ENCODE measurements around the gene WNT11. TPM values are rescaled to one million over a fixed set of nuclear protein-coding genes. Genes with fewer than 3 reads are reported as not detected.

Gene WNT11
- total RNA-seq, 2 donors from 2014 or later: 0.53 to 0.62 TPM

DNA sequence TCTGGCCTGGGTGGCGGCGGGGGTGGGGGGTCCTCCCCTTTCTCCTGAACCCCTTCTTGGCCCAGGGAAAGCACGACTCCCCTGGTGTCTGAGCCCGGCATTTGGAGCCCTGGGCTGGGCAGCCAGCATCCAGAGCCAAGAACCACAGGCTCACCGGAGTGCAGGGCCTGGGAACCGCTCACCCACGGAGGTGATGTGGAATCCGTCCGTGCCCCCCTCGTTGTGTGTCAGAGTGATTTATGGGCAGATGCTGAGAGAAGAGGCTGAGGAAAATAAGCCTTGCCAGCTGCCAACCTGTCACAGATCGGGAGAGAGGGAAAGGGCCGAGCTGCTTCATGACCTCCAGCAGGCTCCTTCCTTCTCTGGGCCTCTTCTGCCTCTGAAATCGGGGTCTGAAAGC, 33.7 kb downstream of the WNT11 start:
- Histone ChIP-seq H3K36me3 (ENCODE audit: control insufficient read depth, insufficient read depth, low read length) (no peaks in the 10 kb centered on the region), H3K27me3 (ENCODE audit: control insufficient read depth, insufficient read depth, low read length, poor library complexity, severe bottlenecking) (no peaks in the 10 kb centered on the region), H3K9me3 (ENCODE audit: control insufficient read depth, low read length) (no peaks in the 10 kb centered on the region), H3K9ac (ENCODE audit: extremely low read depth, low read length, poor library complexity, severe bottlenecking) (no peak overlapping the region), H3K4me3 (ENCODE audit: low read length) (no peak overlapping the region), H3K27ac (ENCODE audit: low read depth, low read length) (peak overlapping the region; percentile 57), H3K4me1 (ENCODE audit: control insufficient read depth, insufficient read depth, low read length) (no peaks in the 10 kb centered on the region)
- H3K27ac Mint-ChIP-seq: no peak overlapping the region
- H3K4me3 Mint-ChIP-seq: no peak overlapping the region
- H3K9me3 Mint-ChIP-seq: no peaks in the 10 kb centered on the region
- peaks cover 8% of the 10 kb centered on the region for H3K4me1 Mint-ChIP-seq
- TF ChIP-seq, protein P1, sequence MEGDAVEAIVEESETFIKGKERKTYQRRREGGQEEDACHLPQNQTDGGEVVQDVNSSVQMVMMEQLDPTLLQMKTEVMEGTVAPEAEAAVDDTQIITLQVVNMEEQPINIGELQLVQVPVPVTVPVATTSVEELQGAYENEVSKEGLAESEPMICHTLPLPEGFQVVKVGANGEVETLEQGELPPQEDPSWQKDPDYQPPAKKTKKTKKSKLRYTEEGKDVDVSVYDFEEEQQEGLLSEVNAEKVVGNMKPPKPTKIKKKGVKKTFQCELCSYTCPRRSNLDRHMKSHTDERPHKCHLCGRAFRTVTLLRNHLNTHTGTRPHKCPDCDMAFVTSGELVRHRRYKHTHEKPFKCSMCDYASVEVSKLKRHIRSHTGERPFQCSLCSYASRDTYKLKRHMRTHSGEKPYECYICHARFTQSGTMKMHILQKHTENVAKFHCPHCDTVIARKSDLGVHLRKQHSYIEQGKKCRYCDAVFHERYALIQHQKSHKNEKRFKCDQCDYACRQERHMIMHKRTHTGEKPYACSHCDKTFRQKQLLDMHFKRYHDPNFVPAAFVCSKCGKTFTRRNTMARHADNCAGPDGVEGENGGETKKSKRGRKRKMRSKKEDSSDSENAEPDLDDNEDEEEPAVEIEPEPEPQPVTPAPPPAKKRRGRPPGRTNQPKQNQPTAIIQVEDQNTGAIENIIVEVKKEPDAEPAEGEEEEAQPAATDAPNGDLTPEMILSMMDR (conservative IDR thresholded peaks at IDR 0.05): no peak
- DNase-seq: no peak
- no peaks in the 10 kb centered on the region for H3K36me3 Mint-ChIP-seq (ENCODE audit: low read depth)
- WGBS, 2 experiments (ENCODE audit: insufficient coverage in 1 of 2, insufficient read length in 1 of 2): 86% methylated on average over 10 to 13 of the region's 13 CpGs
- H3K27me3 Mint-ChIP-seq (ENCODE audit: insufficient read depth): peaks cover 5% of the 10 kb centered on the region

DNA sequence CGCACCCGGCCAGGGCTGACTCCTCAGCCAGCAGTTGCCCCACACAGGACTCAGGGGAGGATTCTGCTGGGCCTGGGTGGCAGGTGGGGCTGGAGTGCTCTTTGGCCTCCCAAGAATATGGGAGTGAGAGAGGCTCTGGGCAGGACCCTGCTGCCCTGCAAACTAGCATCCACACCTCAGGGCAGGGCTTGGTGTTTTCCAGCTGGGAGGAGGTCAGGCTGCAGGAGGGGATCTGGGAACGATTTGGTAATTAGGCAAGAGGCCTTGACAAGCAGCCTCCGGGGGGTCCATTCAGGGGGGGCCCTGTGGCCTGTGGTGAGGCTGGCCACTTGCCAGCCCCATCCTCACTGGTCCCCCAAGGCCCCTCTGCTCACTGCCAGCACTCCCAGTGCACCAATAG, 35.8 kb downstream of the WNT11 start:
- H3K4me1 Mint-ChIP-seq: no peaks in the 10 kb centered on the region
- DNase-seq: no peak
- H3K27ac ChIP-seq (ENCODE audit: low read depth, low read length): no peak overlapping the region
- H3K36me3 Mint-ChIP-seq (ENCODE audit: low read depth): no peaks in the 10 kb centered on the region
- no peak overlapping the region for H3K9ac ChIP-seq (ENCODE audit: extremely low read depth, low read length, poor library complexity, severe bottlenecking)
- H3K9me3 Mint-ChIP-seq: no peaks in the 10 kb centered on the region
- TF ChIP-seq, protein P1 (conservative IDR thresholded peaks at IDR 0.05): no peak
- 60 to 85% methylated on average over 1 to 4 of the region's 4 CpGs for WGBS, 2 experiments (ENCODE audit: insufficient coverage in 1 of 2, insufficient read length in 1 of 2)
- H3K27ac Mint-ChIP-seq: no peak overlapping the region
- peaks cover 17% of the 10 kb centered on the region for H3K27me3 Mint-ChIP-seq (ENCODE audit: insufficient read depth)
- H3K4me3 ChIP-seq (ENCODE audit: low read length): no peak overlapping the region
- H3K36me3 ChIP-seq (ENCODE audit: control insufficient read depth, insufficient read depth, low read length): no peaks in the 10 kb centered on the region
- no peak overlapping the region for H3K4me3 Mint-ChIP-seq
- no peaks in the 10 kb centered on the region for H3K27me3 ChIP-seq (ENCODE audit: control insufficient read depth, insufficient read depth, low read length, poor library complexity, severe bottlenecking)
- no peaks in the 10 kb centered on the region for H3K9me3 ChIP-seq (ENCODE audit: control insufficient read depth, low read length)
- H3K4me1 ChIP-seq (ENCODE audit: control insufficient read depth, insufficient read depth, low read length): no peaks in the 10 kb centered on the region

DNA sequence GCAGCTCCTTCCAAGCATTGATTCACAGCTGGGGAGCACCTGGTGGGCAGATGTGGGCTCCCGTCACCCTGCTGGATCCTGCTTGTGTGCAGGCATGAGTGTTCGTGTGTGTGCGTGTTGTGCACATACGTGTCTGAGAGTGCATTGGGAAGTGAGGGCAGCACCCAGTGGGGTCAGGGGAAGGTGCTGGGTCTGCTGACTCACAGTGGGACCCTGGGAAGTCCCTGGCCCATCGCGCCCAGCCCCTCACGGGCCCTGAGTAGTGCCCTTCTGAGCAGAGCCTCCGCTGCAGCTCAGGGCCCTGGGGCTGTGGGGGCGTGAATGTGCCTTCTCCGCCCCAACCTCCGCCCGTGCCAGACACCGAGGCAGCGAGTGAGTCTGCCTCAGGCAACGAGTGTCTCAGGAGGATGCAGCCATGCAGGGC, 36.8 kb downstream of the WNT11 start:
- Mint-ChIP-seq H3K4me1 (no peaks in the 10 kb centered on the region), H3K9me3 (no peaks in the 10 kb centered on the region), H3K27ac (no peak overlapping the region), H3K27me3 (ENCODE audit: insufficient read depth) (peaks cover 17% of the 10 kb centered on the region), H3K36me3 (ENCODE audit: low read depth) (no peaks in the 10 kb centered on the region), H3K4me3 (no peak overlapping the region)
- H3K36me3 ChIP-seq (ENCODE audit: control insufficient read depth, insufficient read depth, low read length): no peaks in the 10 kb centered on the region
- 86 to 88% methylated on average over 6 to 15 of the region's 15 CpGs for WGBS, 2 experiments (ENCODE audit: insufficient coverage in 1 of 2, insufficient read length in 1 of 2)
- H3K27ac ChIP-seq (ENCODE audit: low read depth, low read length): no peak overlapping the region
- H3K9ac ChIP-seq (ENCODE audit: extremely low read depth, low read length, poor library complexity, severe bottlenecking): no peak overlapping the region
- TF ChIP-seq, protein P1 (conservative IDR thresholded peaks at IDR 0.05): no peak
- no peaks in the 10 kb centered on the region for H3K27me3 ChIP-seq (ENCODE audit: control insufficient read depth, insufficient read depth, low read length, poor library complexity, severe bottlenecking)
- no peak for DNase-seq
- H3K9me3 ChIP-seq (ENCODE audit: control insufficient read depth, low read length): no peaks in the 10 kb centered on the region
- H3K4me1 ChIP-seq (ENCODE audit: control insufficient read depth, insufficient read depth, low read length): no peaks in the 10 kb centered on the region
- no peak overlapping the region for H3K4me3 ChIP-seq (ENCODE audit: low read length)

All from endodermal cell (in vitro differentiated cells).